Right lobe of liver (tissue), 4 donors: ENCODE measurements around the gene NFATC4.
A peak's percentile ranks its signal among the peaks of the same experiment; 100 is the strongest.

Experiments
- CTCF ChIP-seq, 4 donors: fragments of 200-600 bp in 3 of 4; fragments of 450-650 bp in 1 of 4; IDR thresholded peaks; one replicate each; pipeline versions ENCODE4 v1.5.1 to v1.8.0; 2016 to 2022; ENCODE audit warnings: antibody characterized with exemption in 4 of 4, mild to moderate bottlenecking in 2 of 4
- POLR2A ChIP-seq: fragments of 450-650 bp; IDR thresholded peaks from one replicate; pipeline ENCODE4 v1.6.1; 2017; ENCODE audit warnings: antibody characterized with exemption, mild to moderate bottlenecking
- donor health status: DM: no; HTN: no; CAD: no.
- donor health status: DM: no; HTN: no; CAD: no.
- donor health status: DM: no; HTN: yes; CAD: no.

DNA sequence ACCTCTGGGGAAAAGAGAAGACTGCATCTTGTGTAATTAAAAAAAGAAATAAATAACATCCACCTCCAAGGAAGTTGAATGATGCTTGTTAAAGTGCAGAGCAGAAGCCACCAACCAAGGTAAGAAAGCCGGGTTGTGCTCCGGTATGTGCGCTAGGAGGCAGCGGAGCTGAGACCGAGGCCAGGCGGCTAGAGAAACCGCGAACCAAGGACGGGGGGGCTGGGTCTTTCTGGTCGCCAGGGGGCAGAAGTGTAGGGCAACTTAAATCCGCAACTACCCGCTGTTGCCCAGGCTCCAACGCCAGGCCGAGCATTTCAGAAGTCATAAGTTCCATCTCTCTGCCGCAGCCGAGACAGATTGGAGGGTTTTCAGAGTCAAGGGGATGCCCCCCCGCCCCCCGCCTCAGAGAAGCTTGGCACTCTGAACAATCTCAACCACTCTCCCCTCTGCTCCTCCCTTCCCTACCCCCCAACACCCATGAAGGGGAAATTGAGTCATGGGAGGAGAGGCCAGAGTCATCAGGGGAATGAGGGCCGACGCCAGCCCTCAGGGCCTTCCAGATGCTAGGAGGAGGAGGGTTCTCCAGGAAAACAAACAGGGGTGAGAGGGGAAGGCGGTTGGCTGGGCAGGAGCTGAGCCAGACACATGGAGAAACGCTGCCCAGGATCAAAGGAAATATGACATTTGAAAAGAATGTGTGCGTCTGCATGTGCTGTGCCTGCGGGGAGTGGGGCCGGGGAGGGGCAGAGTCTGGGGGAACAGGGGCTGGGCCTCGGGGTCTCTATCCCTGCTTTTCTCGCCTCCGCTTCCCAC, 2.2 kb upstream of the NFATC4 start:
- TF ChIP-seq CTCF (IDR thresholded peaks at IDR 0.05) (peak; percentile 81 to 91 (median 84)), POLR2A (no peak)
